Measurements from ENCODE around the gene ABCB9. TPM values are rescaled to one million over a fixed set of nuclear protein-coding genes. Genes with fewer than 3 reads are reported as not detected.

ABCB9 gene
- total RNA-seq, 4 donors from 2014 or later, result 1.7 to 6.2 (median 4.2) TPM

GRCh38 chr12:123003257-123003656 lies 37.0 kb upstream of the ABCB9 start:
- 88% methylated on average over 6 of the region's 6 CpGs for WGBS
- no peak for DNase-seq (ENCODE audit: extremely low spot score)
- H3K4me3 ChIP-seq, result no peak overlapping the region
- no peak overlapping the region for H3K27ac ChIP-seq (replicated peaks in 1 of 4)
- no peaks in the 10 kb centered on the region for H3K27me3 ChIP-seq
- no peaks in the 10 kb centered on the region for H3K9me3 ChIP-seq
- intact Hi-C loops (cut with DNase I), result no loop called here
- no peaks in the 10 kb centered on the region for H3K4me1 ChIP-seq
- TF ChIP-seq CTCF (IDR thresholded peaks at IDR 0.05) (no peak), POLR2AphosphoS5 (IDR thresholded peaks at IDR 0.05) (no peak), POLR2A (IDR thresholded peaks at IDR 0.05; ENCODE audit: low read depth) (no peak), EP300 (IDR thresholded peaks at IDR 0.05) (no peak)
- H3K36me3 ChIP-seq, result peaks cover 16 to 77% (median 70%) of the 10 kb centered on the region in 4 donors

- 98% methylated on average over 3 of the region's 3 CpGs for WGBS
- intact Hi-C loops (cut with DNase I), result no loop called here
- DNase-seq (ENCODE audit: extremely low spot score), result no peak
- TF ChIP-seq EP300 (IDR thresholded peaks at IDR 0.05) (no peak), POLR2AphosphoS5 (IDR thresholded peaks at IDR 0.05) (no peak), POLR2A (IDR thresholded peaks at IDR 0.05; ENCODE audit: low read depth) (no peak), CTCF (IDR thresholded peaks at IDR 0.05) (no peak)
- H3K4me3 ChIP-seq, result no peak overlapping the region
- no peaks in the 10 kb centered on the region for H3K9me3 ChIP-seq
- no peaks in the 10 kb centered on the region for H3K27me3 ChIP-seq
- peaks cover 0 to 10% (median 5%) of the 10 kb centered on the region in 4 donors for H3K4me1 ChIP-seq
- H3K27ac ChIP-seq (replicated peaks in 1 of 4), result no peak overlapping the region
- peaks cover 16 to 78% (median 68%) of the 10 kb centered on the region in 4 donors for H3K36me3 ChIP-seq
Measured at GRCh38 chr12:123001464-123001863, 35.2 kb upstream of the ABCB9 start.

- no peak for TF ChIP-seq POLR2AphosphoS5 (IDR thresholded peaks at IDR 0.05)
- TF ChIP-seq CTCF (IDR thresholded peaks at IDR 0.05), result no peak
- no peak for TF ChIP-seq POLR2A (IDR thresholded peaks at IDR 0.05; ENCODE audit: low read depth)
- no peak for TF ChIP-seq EP300 (IDR thresholded peaks at IDR 0.05)
- DNase-seq (ENCODE audit: extremely low spot score), result no peak
- intact Hi-C loops (cut with DNase I), result no loop called here
- WGBS, result 89% methylated on average over 6 of the region's 10 CpGs
- Histone ChIP-seq H3K4me1 (peaks cover 7 to 18% (median 13%) of the 10 kb centered on the region in 4 donors), H3K27ac (replicated peaks in 1 of 4) (no peak overlapping the region), H3K9me3 (no peaks in the 10 kb centered on the region), H3K36me3 (peaks cover 16 to 87% (median 71%) of the 10 kb centered on the region in 4 donors), H3K27me3 (no peaks in the 10 kb centered on the region), H3K4me3 (no peak overlapping the region)
Measured at GRCh38 chr12:123000578-123000977, 34.3 kb upstream of the ABCB9 start.

GRCh38 chr12:122999986-123000420 lies 33.7 kb upstream of the ABCB9 start:
- Histone ChIP-seq H3K4me3 (no peak overlapping the region), H3K4me1 (peaks cover 11 to 24% (median 19%) of the 10 kb centered on the region in 4 donors), H3K9me3 (no peaks in the 10 kb centered on the region), H3K36me3 (peaks cover 15 to 86% (median 71%) of the 10 kb centered on the region in 4 donors), H3K27me3 (no peaks in the 10 kb centered on the region), H3K27ac (replicated peaks in 1 of 4) (no peak overlapping the region)
- 84% methylated on average over 20 of the region's 20 CpGs for WGBS
- no peak for DNase-seq (ENCODE audit: extremely low spot score)
- no peak for TF ChIP-seq POLR2AphosphoS5 (IDR thresholded peaks at IDR 0.05)
- no peak for TF ChIP-seq EP300 (IDR thresholded peaks at IDR 0.05)
- no peak for TF ChIP-seq POLR2A (IDR thresholded peaks at IDR 0.05; ENCODE audit: low read depth)
- TF ChIP-seq CTCF (IDR thresholded peaks at IDR 0.05), result no peak
- intact Hi-C loops (cut with DNase I), result no loop called here

Data from esophagus muscularis mucosa (tissue), 4 donors.